Psoas muscle (tissue), 8 donors: ENCODE data around the gene GNAT1. TPM values are rescaled to one million over a fixed set of nuclear protein-coding genes. Genes with fewer than 3 reads are reported as not detected.

Source experiments
- ATAC-seq, 4 donors: fragments of 200-7000 bp; cut with Tn5 transposase; one replicate each; pipeline ENCODE4 v1.9.1; 2020; ENCODE audit warnings: moderate library complexity in 3 of 4, mild to moderate bottlenecking in 2 of 4
- DNase-seq, 2 donors: peaks; one replicate each; pipeline ENCODE4 v3.0.0-alpha.2; 2020
- H3K27ac ChIP-seq: fragments of 200-600 bp; one replicate; pipeline ENCODE4 v1.8.0; 2022
- H3K27me3 ChIP-seq, 3 donors: fragments of 200-600 bp in 1 of 3; one replicate each; pipeline versions ENCODE4 v1.6.1 to v1.8.0; 2013 to 2022; ENCODE audit warnings: low read length in 2 of 3, mild to moderate bottlenecking in 2 of 3, moderate library complexity in 1 of 3; ENCODE audit not compliant: insufficient read depth in 3 of 3
- H3K36me3 ChIP-seq, 2 donors: fragments of 200-600 bp in 1 of 2; one replicate each; pipeline versions ENCODE4 v1.6.1 to v1.8.0; 2013 to 2022; ENCODE audit warnings: low read depth in 1 of 2, mild to moderate bottlenecking in 1 of 2, moderate library complexity in 1 of 2; ENCODE audit not compliant: insufficient read depth in 1 of 2
- H3K4me1 ChIP-seq: fragments of 200-600 bp; one replicate; pipeline ENCODE4 v1.8.0; 2022
- H3K4me3 ChIP-seq: fragments of 200-600 bp; one replicate; pipeline ENCODE4 v1.8.0; 2022; ENCODE audit warnings: mild to moderate bottlenecking
- H3K9me3 ChIP-seq: fragments of 200-600 bp; one replicate; pipeline ENCODE4 v1.8.0; 2022
- WGBS, 3 donors: extraction: QIAGEN DNeasy Blood & Tissue Kit; methylation state at CpG; one replicate each; pipeline versions ENCODE4 v1.1.6 to v1.1.7; 2013; 5-methylcytosine and 5-hydroxymethylcytosine counted together
- intact Hi-C, 2 donors: fragments of 100-400 bp; cut with DNase I; formaldehyde crosslinking; loops; one replicate each; pipeline versions ENCODE4 v1.11.0 to v1.14.2; 2022
- polyA plus RNA-seq, 3 donors: library from polyadenylated mRNA; stranded (reverse); fragments of 200-250 nt; gene quantifications; one replicate each; pipeline ENCODE4 v1.2.3, GENCODE V29; 2013
- total RNA-seq, 4 donors: library from RNA; stranded (reverse); fragmentation: NEBNext Ultra II Directional in 2 of 4; extraction: Animal tissue kit (Norgen Biotek cat#: 25700) in 2 of 4; gene quantifications; one replicate each; pipeline versions ENCODE4 v1.2.1 to v1.2.4, GENCODE V29; 2021 to 2023
- TF ChIP-seq, protein P1 (sequence below): fragments of 200-600 bp; IDR thresholded peaks from one replicate; pipeline ENCODE4 v1.8.0; 2022; ENCODE audit warnings: antibody characterized with exemption
- donor health status: healthy with polysubstance abuse.
- donor health status: DM: no; HTN: no; CAD: no; lungs with moderate emphysema.
- donor health status: Bipolar disorder and iron deficiency.
- donor health status: healthy.
- donor health status: DM: yes; HTN: yes; CAD: no.
- donor health status: DM: no; HTN: no; CAD: no.
- donor health status: DM: no; HTN: no; CAD: no.
- donor health status: DM: yes; HTN: yes; CAD: no.

The GNAT1 gene
- total and polyA plus RNA-seq, 7 donors = not detected

DNA sequence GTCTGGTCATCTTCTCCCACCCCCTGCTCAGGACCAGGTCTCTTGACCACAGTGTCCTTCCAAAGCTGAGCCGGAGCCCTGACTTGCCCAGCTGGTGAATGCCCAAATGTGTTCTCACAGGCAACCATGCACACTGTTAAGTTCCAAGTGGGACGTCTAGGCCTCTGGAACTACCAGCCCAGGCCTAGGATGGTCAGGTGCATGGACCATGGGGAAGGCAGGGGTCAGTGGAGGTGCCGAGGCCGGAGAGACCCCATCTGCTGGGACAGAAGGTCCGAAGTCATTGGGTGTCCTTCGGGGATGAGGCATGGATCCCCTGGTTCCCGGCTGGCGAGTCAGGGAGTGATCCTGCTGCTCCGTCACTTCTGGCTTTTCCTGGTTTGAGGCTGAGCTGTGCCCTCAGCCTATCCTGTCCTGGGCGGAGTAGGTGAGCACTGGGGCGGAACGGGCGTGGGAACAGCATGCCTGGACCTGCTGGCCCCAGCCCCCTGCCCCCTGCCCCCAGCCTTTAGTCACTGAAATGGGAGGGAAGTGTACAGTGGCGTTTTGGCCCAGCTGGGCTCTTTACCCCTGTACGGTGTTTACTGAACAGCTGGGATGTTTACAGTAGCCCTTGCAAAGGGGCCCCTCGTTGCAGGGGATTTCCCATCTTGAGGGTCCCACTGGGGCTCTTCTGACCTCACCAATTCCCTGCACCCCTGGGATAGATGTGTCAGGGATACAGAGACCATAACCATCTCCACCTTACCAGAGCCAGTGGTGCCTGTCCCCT is 24.2 kb upstream of the GNAT1 start:
- Histone ChIP-seq H3K4me1 (peaks cover 88% of the 10 kb centered on the region), H3K27ac (peak overlapping the region; percentile 58), H3K27me3 (no peaks in the 10 kb centered on the region), H3K4me3 (no peak overlapping the region), H3K36me3 (no peaks in the 10 kb centered on the region), H3K9me3 (no peaks in the 10 kb centered on the region)
- TF ChIP-seq, protein P1, sequence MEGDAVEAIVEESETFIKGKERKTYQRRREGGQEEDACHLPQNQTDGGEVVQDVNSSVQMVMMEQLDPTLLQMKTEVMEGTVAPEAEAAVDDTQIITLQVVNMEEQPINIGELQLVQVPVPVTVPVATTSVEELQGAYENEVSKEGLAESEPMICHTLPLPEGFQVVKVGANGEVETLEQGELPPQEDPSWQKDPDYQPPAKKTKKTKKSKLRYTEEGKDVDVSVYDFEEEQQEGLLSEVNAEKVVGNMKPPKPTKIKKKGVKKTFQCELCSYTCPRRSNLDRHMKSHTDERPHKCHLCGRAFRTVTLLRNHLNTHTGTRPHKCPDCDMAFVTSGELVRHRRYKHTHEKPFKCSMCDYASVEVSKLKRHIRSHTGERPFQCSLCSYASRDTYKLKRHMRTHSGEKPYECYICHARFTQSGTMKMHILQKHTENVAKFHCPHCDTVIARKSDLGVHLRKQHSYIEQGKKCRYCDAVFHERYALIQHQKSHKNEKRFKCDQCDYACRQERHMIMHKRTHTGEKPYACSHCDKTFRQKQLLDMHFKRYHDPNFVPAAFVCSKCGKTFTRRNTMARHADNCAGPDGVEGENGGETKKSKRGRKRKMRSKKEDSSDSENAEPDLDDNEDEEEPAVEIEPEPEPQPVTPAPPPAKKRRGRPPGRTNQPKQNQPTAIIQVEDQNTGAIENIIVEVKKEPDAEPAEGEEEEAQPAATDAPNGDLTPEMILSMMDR = no peak
- intact Hi-C loops = no loop called here
- DNase-seq (no peak), ATAC-seq (no peak)
- 63 to 67% (median 63%) methylated on average over 14 to 16 of the region's 16 CpGs for WGBS, 3 donors

DNA sequence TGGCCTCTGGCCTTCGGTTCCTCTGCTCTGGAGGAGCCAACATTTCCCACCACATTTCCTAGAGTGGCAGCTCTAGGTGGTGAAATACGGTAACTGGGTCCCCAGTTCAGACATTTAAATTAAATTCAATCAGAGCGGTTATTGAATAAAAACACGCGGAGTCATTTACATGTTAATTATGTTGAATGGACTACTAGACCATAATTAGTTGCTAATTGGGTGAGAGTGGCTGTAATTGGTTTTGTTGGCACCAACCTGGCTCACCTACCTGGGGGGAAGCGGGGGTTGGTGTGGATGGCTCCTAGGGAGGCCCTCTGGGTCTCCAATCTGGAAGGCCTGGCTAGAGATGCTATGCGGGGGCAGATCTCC is 23.6 kb upstream of the GNAT1 start:
- DNase-seq = no peak
- intact Hi-C loops = no loop called here
- Histone ChIP-seq H3K4me1 (peaks cover 94% of the 10 kb centered on the region), H3K27ac (peak overlapping the region; percentile 58), H3K9me3 (no peaks in the 10 kb centered on the region), H3K27me3 (no peaks in the 10 kb centered on the region), H3K4me3 (no peak overlapping the region), H3K36me3 (no peaks in the 10 kb centered on the region)
- TF ChIP-seq, protein P1 = no peak
- 88 to 89% (median 88%) methylated on average over 7 of the region's 7 CpGs for WGBS, 3 donors
- no peak for ATAC-seq

DNA sequence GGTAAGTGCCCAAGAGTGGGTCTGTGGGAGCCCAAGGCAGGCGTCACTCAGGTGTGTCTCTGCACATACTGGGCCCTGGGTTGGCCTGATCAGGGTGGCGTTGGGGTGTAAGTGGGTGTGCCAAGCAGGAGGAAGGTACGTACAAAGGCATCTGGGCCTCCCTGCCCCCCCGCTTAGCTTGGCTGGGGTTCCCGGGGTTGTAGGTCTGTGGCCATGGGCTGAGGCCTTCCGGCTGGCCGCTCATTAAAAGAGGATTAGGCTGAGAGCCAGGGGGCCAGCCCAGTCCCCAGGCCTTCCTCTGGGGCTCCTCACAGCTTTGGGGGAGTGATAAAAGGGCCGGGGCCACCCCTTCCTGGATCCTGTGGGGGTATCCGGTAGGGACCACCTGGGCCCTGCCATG is 23.0 kb upstream of the GNAT1 start:
- intact Hi-C loops = no loop called here
- 28 to 62% (median 61%) methylated on average over 8 to 9 of the region's 9 CpGs for WGBS, 3 donors

DNA sequence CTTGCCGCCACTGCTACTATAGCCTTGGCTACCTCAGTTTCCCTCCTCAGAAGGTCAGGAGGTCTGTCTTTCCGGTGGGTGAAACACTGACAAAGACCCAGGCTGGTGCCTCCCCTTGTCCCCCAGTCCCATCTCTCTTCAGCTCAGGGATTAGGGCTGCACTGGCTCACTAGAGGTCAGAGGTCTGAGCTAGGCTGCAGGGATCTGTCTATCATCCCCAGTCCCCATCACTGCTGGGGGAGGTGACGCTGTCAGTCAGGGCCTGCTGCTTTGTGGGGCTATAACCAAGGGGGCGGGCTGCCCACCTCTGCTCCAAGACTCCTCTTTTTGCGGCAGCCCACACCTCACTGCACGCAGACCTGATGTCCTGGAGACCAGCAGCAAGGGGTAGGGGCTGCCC is 22.6 kb upstream of the GNAT1 start:
- TF ChIP-seq, protein P1 = no peak
- intact Hi-C loops = no loop called here
- H3K9me3 ChIP-seq = no peaks in the 10 kb centered on the region
- H3K4me1 ChIP-seq = peaks cover 92% of the 10 kb centered on the region
- no peak overlapping the region for H3K4me3 ChIP-seq
- ATAC-seq (no peak), DNase-seq (no peak)
- 81 to 92% (median 85%) methylated on average over 6 of the region's 6 CpGs for WGBS, 3 donors
- H3K27ac ChIP-seq = peak overlapping the region; percentile 76
- peaks cover 0 to under 1% of the 10 kb centered on the region in 2 donors for H3K36me3 ChIP-seq
- no peaks in the 10 kb centered on the region for H3K27me3 ChIP-seq

More for the DNA sequence above, 23.0 kb upstream of the GNAT1 start:
- no peaks in the 10 kb centered on the region for H3K36me3 ChIP-seq
- ATAC-seq = no peak
- TF ChIP-seq, protein P1 = no peak
- H3K4me1 ChIP-seq = peaks cover 96% of the 10 kb centered on the region
- no peaks in the 10 kb centered on the region for H3K27me3 ChIP-seq
- peak overlapping the region; percentile 58 for H3K27ac ChIP-seq
- H3K4me3 ChIP-seq = no peak overlapping the region
- H3K9me3 ChIP-seq = no peaks in the 10 kb centered on the region
- no peak for DNase-seq
